IMR-90 (cell line): Measurements from ENCODE around the gene SPOCK3. TPM values are rescaled to one million over a fixed set of nuclear protein-coding genes. Genes with fewer than 3 reads are reported as not detected.

Source experiments
- ATAC-seq: fragments of 200-7000 bp; cut with Tn5 transposase; 2 replicates; pipeline ENCODE4 v1.9.1; 2020; ENCODE audit warnings: low read depth, mild to moderate bottlenecking, moderate library complexity
- BruUV-seq: library from RNA; stranded (reverse); fragments of 400-500 nt; replicated peaks from 2 replicates; lab custom pipeline; 2021; lab: Mats Ljungman, UMichigan
- CTCF ChIA-PET: fragments of 300-600 bp; formaldehyde crosslinking; extraction: SDS; loops from one replicate; lab custom pipeline; 2021; ENCODE audit warnings: antibody characterized with exemption; lab: Yijun Ruan, JAX
- POLR2A ChIA-PET: fragments of 300-600 bp; sonication (Branson Sonifier 250); formaldehyde crosslinking; loops from one replicate; lab custom pipeline; 2022; ENCODE audit warnings: antibody characterized with exemption; ENCODE audit not compliant: unreplicated experiment; lab: Charles Lee
- DNase-seq: peaks from one replicate; pipeline ENCODE4 v3.0.0; 2013
- H2AFZ ChIP-seq: replicated peaks from 2 replicates; pipeline ENCODE3; 2013; ENCODE audit warnings: low read length, mild to moderate bottlenecking; ENCODE audit not compliant: poor library complexity
- H2AK5ac ChIP-seq: 2 replicates; pipeline ENCODE4 v1.6.1; 2013; ENCODE audit warnings: low read depth, low read length, inconsistent platforms
- H2AK9ac ChIP-seq: replicated peaks from 2 replicates; pipeline ENCODE3; 2013; ENCODE audit warnings: mild to moderate bottlenecking, low read depth, low read length, moderate library complexity; ENCODE audit not compliant: poor library complexity
- H2BK120ac ChIP-seq: 2 replicates; pipeline ENCODE4 v1.6.1; 2013; ENCODE audit warnings: low read depth, low read length, inconsistent platforms
- H2BK15ac ChIP-seq: 3 replicates; pipeline ENCODE4 v1.6.1; 2013; ENCODE audit warnings: low read depth, low read length, inconsistent platforms
- H2BK20ac ChIP-seq: 2 replicates; pipeline ENCODE4 v1.6.1; 2013; ENCODE audit warnings: low read depth, mild to moderate bottlenecking, inconsistent platforms, low read length, moderate library complexity
- H2BK5ac ChIP-seq: 2 replicates; pipeline ENCODE4 v1.6.1; 2013; ENCODE audit warnings: mild to moderate bottlenecking, low read depth, low read length, inconsistent platforms; ENCODE audit not compliant: poor library complexity, severe bottlenecking
- H3K14ac ChIP-seq: replicated peaks from 2 replicates; pipeline ENCODE4 v1.6.1; 2013; ENCODE audit warnings: low read depth, low read length, inconsistent platforms
- H3K18ac ChIP-seq: 2 replicates; pipeline ENCODE4 v1.6.1; 2013; ENCODE audit warnings: low read depth, low read length, control low read depth
- H3K23ac ChIP-seq: 2 replicates; pipeline ENCODE4 v1.6.1; 2013; ENCODE audit warnings: low read depth, low read length, inconsistent platforms
- H3K27ac ChIP-seq: 2 replicates; pipeline ENCODE4 v1.5.1; 2013; ENCODE audit warnings: mild to moderate bottlenecking, control low read depth, low read length; ENCODE audit not compliant: insufficient read depth
- H3K27me3 ChIP-seq: 2 replicates; pipeline ENCODE4 v1.6.1; 2013; ENCODE audit warnings: low read length; ENCODE audit not compliant: control insufficient read depth, insufficient read depth
- H3K36me3 ChIP-seq: 2 replicates; pipeline ENCODE4 v1.6.1; 2013; ENCODE audit warnings: low read length, mixed read lengths; ENCODE audit not compliant: control insufficient read depth, insufficient read depth
- H3K4ac ChIP-seq: 2 replicates; pipeline ENCODE4 v1.6.1; 2013; ENCODE audit warnings: low read depth, low read length, inconsistent platforms
- H3K4me1 ChIP-seq: 2 replicates; pipeline ENCODE4 v1.6.1; 2013; ENCODE audit warnings: low read length, mixed read lengths; ENCODE audit not compliant: control insufficient read depth, insufficient read depth
- H3K4me2 ChIP-seq: 2 replicates; pipeline ENCODE4 v1.6.1; 2013; ENCODE audit warnings: low read depth, mild to moderate bottlenecking, control low read depth, low read length, moderate library complexity
- H3K4me3 ChIP-seq: 2 replicates; pipeline ENCODE4 v1.5.1; 2013; ENCODE audit warnings: low read depth, mild to moderate bottlenecking, control low read depth, low read length, moderate library complexity; ENCODE audit not compliant: insufficient read depth
- H3K56ac ChIP-seq: 2 replicates; pipeline ENCODE4 v1.6.1; 2013; ENCODE audit warnings: low read length, inconsistent platforms; ENCODE audit not compliant: insufficient read depth; ENCODE audit errors: extremely low read depth
- H3K79me1 ChIP-seq, 2 experiments: 2 replicates each; pipeline ENCODE4 v1.6.1; 2013; ENCODE audit warnings: low read length in 2 of 2, inconsistent platforms in 1 of 2, low read depth in 1 of 2
- H3K9ac ChIP-seq: 2 replicates; pipeline ENCODE4 v1.6.1; 2013; ENCODE audit warnings: low read depth, low read length, control low read depth
- H3K9me1 ChIP-seq: 2 replicates; pipeline ENCODE4 v1.6.1; 2013; ENCODE audit warnings: low read length, inconsistent platforms; ENCODE audit not compliant: insufficient read depth
- H3K9me3 ChIP-seq: 2 replicates; pipeline ENCODE4 v1.6.1; 2013; ENCODE audit warnings: low read length; ENCODE audit not compliant: control insufficient read depth, insufficient read depth
- H4K20me1 ChIP-seq: 2 replicates; pipeline ENCODE4 v1.6.1; 2013; ENCODE audit warnings: low read length, inconsistent platforms; ENCODE audit not compliant: insufficient read depth
- H4K5ac ChIP-seq: 2 replicates; pipeline ENCODE4 v1.6.1; 2013; ENCODE audit warnings: mild to moderate bottlenecking, low read depth, low read length, control low read depth
- H4K8ac ChIP-seq, 2 experiments: 2 replicates each; pipeline ENCODE4 v1.6.1; 2013; ENCODE audit warnings: low read depth in 2 of 2, low read length in 2 of 2, control low read depth in 1 of 2, inconsistent platforms in 1 of 2
- H4K91ac ChIP-seq: 2 replicates; pipeline ENCODE4 v1.6.1; 2013; ENCODE audit warnings: low read depth, low read length, inconsistent platforms; ENCODE audit not compliant: insufficient read depth
- BHLHE40 ChIP-seq: fragments of 150-350 bp; IDR thresholded peaks from 2 replicates; pipeline ENCODE4 v1.6.1; 2016; ENCODE audit warnings: mild to moderate bottlenecking, low read depth, low read length
- CEBPB ChIP-seq: IDR thresholded peaks from 2 replicates; pipeline ENCODE4 v1.6.1; 2012; ENCODE audit warnings: low read depth, low read length, improper control_type of control experiment
- CHD1 ChIP-seq: IDR thresholded peaks from 2 replicates; pipeline ENCODE4 v1.6.1; 2012; ENCODE audit warnings: low read depth, low read length, improper control_type of control experiment
- CTCF ChIP-seq: conservative IDR thresholded peaks from 2 replicates; pipeline ENCODE4 v1.5.1; 2012; ENCODE audit warnings: mild to moderate bottlenecking, low read depth, low read length, improper control_type of control experiment
- FOS ChIP-seq: fragments of 150-350 bp; IDR thresholded peaks from 2 replicates; pipeline ENCODE4 v1.6.1; 2016; ENCODE audit warnings: low read depth, low read length
- MAFK ChIP-seq: IDR thresholded peaks from 2 replicates; pipeline ENCODE4 v1.6.1; 2012; ENCODE audit warnings: low read depth, low read length, improper control_type of control experiment
- MAZ ChIP-seq: IDR thresholded peaks from 2 replicates; pipeline ENCODE4 v1.6.1; 2012; ENCODE audit warnings: low read depth, mild to moderate bottlenecking, low read length, improper control_type of control experiment, moderate library complexity, borderline replicate concordance
- NFE2L2 ChIP-seq: fragments of 150-350 bp; IDR thresholded peaks from 2 replicates; pipeline ENCODE4 v1.6.1; 2016; ENCODE audit warnings: low read depth, mild to moderate bottlenecking, low read length
- POLR2A ChIP-seq: IDR thresholded peaks from 2 replicates; pipeline ENCODE4 v1.6.1; 2012; ENCODE audit warnings: mild to moderate bottlenecking, low read depth, low read length
- RAD21 ChIP-seq: IDR thresholded peaks from 2 replicates; pipeline ENCODE4 v1.6.1; 2012; ENCODE audit warnings: low read length, improper control_type of control experiment
- RCOR1 ChIP-seq: IDR thresholded peaks from 2 replicates; pipeline ENCODE4 v1.6.1; 2012; ENCODE audit warnings: mild to moderate bottlenecking, low read length, improper control_type of control experiment; ENCODE audit not compliant: insufficient replicate concordance
- RFX5 ChIP-seq: IDR thresholded peaks from 2 replicates; pipeline ENCODE4 v1.8.0; 2012; ENCODE audit warnings: low read depth, mild to moderate bottlenecking, low read length, moderate library complexity
- WGBS, 2 experiments: methylation state at CpG; one replicate each; pipeline versions ENCODE4 v1.1.5 to v1.1.7; 2013; ENCODE audit warnings: missing lambda C conversion rate in 2 of 2; ENCODE audit not compliant: insufficient read length in 1 of 2; ENCODE audit errors: extremely low coverage in 2 of 2; 5-methylcytosine and 5-hydroxymethylcytosine counted together
- dilution Hi-C: fragments of 300-500 bp; cut with HindIII; formaldehyde crosslinking; loops from one replicate; pipeline ENCODE4 v1.14.3; 2018; ENCODE audit warnings: low sequenced_read_pairs; ENCODE audit not compliant: unreplicated experiment
- in situ Hi-C: fragments of 300-500 bp; cut with MboI; formaldehyde crosslinking; loops from 3 replicates; pipeline ENCODE4 v1.14.3; 2019; ENCODE audit warnings: low sequenced_read_pairs, inconsistent platforms, mixed read lengths
- intact Hi-C: fragments of 100-400 bp; cut with micrococcal nuclease; formaldehyde crosslinking; loops from 2 replicates; pipeline ENCODE4 v1.10.0; 2022
- polyA plus RNA-seq, 3 experiments: library from polyadenylated mRNA; depleted of rRNA; stranded (reverse); fragments of >200 nt; gene quantifications; 2 replicates each; pipeline ENCODE4 v1.2.3, GENCODE V29; 2012; ENCODE audit warnings: low replicate concordance in 1 of 3
- total RNA-seq: library from RNA; depleted of rRNA; stranded (reverse); fragments of >200 nt; gene quantifications from 2 replicates; pipeline ENCODE4 v1.2.3, GENCODE V29; 2012
- TF ChIP-seq, protein P1 (sequence below): fragments of 150-350 bp; IDR thresholded peaks from 2 replicates; pipeline ENCODE4 v1.6.1; 2016; ENCODE audit warnings: low read depth, mild to moderate bottlenecking, low read length, moderate library complexity, borderline replicate concordance

SPOCK3 gene
- total and polyA plus RNA-seq, 2 of the 4 experiments (the other 2 are of a cell fraction) = not detected

- Histone ChIP-seq H2BK20ac (no peak overlapping the region), H3K18ac (no peak overlapping the region), H4K20me1 (no peaks in the 10 kb centered on the region), H3K4me2 (no peak overlapping the region), H3K27me3 (no peaks in the 10 kb centered on the region), H3K23ac (no peak overlapping the region), H3K4ac (no peak overlapping the region), H2BK15ac (no peak overlapping the region), H3K9me1 (no peaks in the 10 kb centered on the region), H3K4me1 (no peaks in the 10 kb centered on the region), H2AK5ac (no peak overlapping the region), H2BK120ac (no peak overlapping the region), H3K9me3 (peaks cover 13% of the 10 kb centered on the region), H2BK5ac (no peak overlapping the region), H3K27ac (no peak overlapping the region), H4K91ac (no peak overlapping the region), H4K8ac (no peak overlapping the region), H4K5ac (no peak overlapping the region), H3K79me1 (no peaks in the 10 kb centered on the region), H3K36me3 (no peaks in the 10 kb centered on the region), H2AFZ (no peak overlapping the region), H3K56ac (no peak overlapping the region), H3K4me3 (no peak overlapping the region), H3K14ac (no peak overlapping the region), H3K9ac (no peak overlapping the region), H2AK9ac (no peak overlapping the region)
- POLR2A ChIA-PET = no interaction called here
- in situ Hi-C loops = no loop called here
- dilution Hi-C loops = no loop called here
- intact Hi-C loops = no loop called here
- WGBS, 2 experiments = 90% methylated on average over 2 of the region's 5 CpGs; no CpG with 5 or more reads in 1 of the 2 experiments
- TF ChIP-seq RFX5 (no peak), POLR2A (no peak), NFE2L2 (no peak), CTCF (no peak), FOS (no peak), MAFK (no peak), CHD1 (no peak), RAD21 (no peak), MAZ (no peak), CEBPB (no peak), RCOR1 (no peak), BHLHE40 (no peak)
- TF ChIP-seq, protein P1, sequence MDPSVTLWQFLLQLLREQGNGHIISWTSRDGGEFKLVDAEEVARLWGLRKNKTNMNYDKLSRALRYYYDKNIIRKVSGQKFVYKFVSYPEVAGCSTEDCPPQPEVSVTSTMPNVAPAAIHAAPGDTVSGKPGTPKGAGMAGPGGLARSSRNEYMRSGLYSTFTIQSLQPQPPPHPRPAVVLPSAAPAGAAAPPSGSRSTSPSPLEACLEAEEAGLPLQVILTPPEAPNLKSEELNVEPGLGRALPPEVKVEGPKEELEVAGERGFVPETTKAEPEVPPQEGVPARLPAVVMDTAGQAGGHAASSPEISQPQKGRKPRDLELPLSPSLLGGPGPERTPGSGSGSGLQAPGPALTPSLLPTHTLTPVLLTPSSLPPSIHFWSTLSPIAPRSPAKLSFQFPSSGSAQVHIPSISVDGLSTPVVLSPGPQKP = no peak
- CTCF ChIA-PET = no interaction called here
- no TSS peak for BruUV-seq
- no peak for DNase-seq
- ATAC-seq = no peak
Measured at GRCh38 chr4:166981847-166982246, 252.4 kb downstream of the SPOCK3 start.
